GM23248 (cell line): Measurements from ENCODE around the gene THSD7A. TPM values are rescaled to one million over a fixed set of nuclear protein-coding genes. Genes with fewer than 3 reads are reported as not detected.

Experiments
- DNase-seq: peaks from one replicate; pipeline ENCODE4 v3.0.0-alpha.2; 2015
- H2AFZ ChIP-seq: fragments of 200-600 bp; sonication (generic); 2 replicates; pipeline ENCODE4 v1.6.1; 2016; ENCODE audit warnings: antibody characterized with exemption
- H3F3A ChIP-seq: fragments of 200-600 bp; sonication (generic); 2 replicates; pipeline ENCODE4 v1.6.1; 2016; ENCODE audit warnings: mild to moderate bottlenecking, antibody characterized with exemption, mixed run types; ENCODE audit not compliant: insufficient read depth
- H3K27ac ChIP-seq: fragments of 200-600 bp; sonication (generic); 2 replicates; pipeline ENCODE4 v1.5.1; 2016; ENCODE audit warnings: mild to moderate bottlenecking
- H3K27me3 ChIP-seq: fragments of 200-600 bp; sonication (generic); replicated peaks from 2 replicates; pipeline ENCODE4 v1.6.1; 2016; ENCODE audit warnings: mild to moderate bottlenecking; ENCODE audit not compliant: insufficient read depth
- H3K36me3 ChIP-seq: fragments of 200-600 bp; sonication (generic); 2 replicates; pipeline ENCODE4 v1.6.1; 2016; ENCODE audit warnings: low read depth, mild to moderate bottlenecking
- H3K4me1 ChIP-seq: fragments of 200-600 bp; sonication (generic); 2 replicates; pipeline ENCODE4 v1.6.1; 2016; ENCODE audit warnings: mild to moderate bottlenecking; ENCODE audit not compliant: insufficient read depth
- H3K4me2 ChIP-seq: fragments of 200-600 bp; sonication (generic); one replicate; pipeline ENCODE4 v1.6.1; 2016; ENCODE audit warnings: mild to moderate bottlenecking; ENCODE audit not compliant: unreplicated experiment
- H3K4me3 ChIP-seq: fragments of 200-600 bp; sonication (generic); 2 replicates; pipeline ENCODE4 v1.5.1; 2016; ENCODE audit warnings: mild to moderate bottlenecking
- H3K79me2 ChIP-seq: fragments of 200-600 bp; sonication (generic); 2 replicates; pipeline ENCODE4 v1.6.1; 2016; ENCODE audit warnings: mild to moderate bottlenecking; ENCODE audit not compliant: insufficient read depth
- H3K9ac ChIP-seq: fragments of 200-600 bp; sonication (generic); 2 replicates; pipeline ENCODE4 v1.6.1; 2016; ENCODE audit warnings: mild to moderate bottlenecking
- H3K9me2 ChIP-seq: fragments of 200-600 bp; sonication (generic); 2 replicates; pipeline ENCODE4 v1.6.1; 2016; ENCODE audit warnings: mixed run types, mild to moderate bottlenecking, moderate library complexity; ENCODE audit not compliant: insufficient read depth
- H3K9me3 ChIP-seq: fragments of 200-600 bp; sonication (generic); one replicate; pipeline ENCODE4 v1.6.1; 2017; ENCODE audit warnings: low read depth
- H4K20me1 ChIP-seq: fragments of 200-600 bp; sonication (generic); 2 replicates; pipeline ENCODE4 v1.6.0; 2016; ENCODE audit not compliant: insufficient read depth
- EZH2 ChIP-seq: fragments of 200-600 bp; sonication (generic); IDR thresholded peaks from 2 replicates; pipeline ENCODE4 v1.6.1; 2018; ENCODE audit warnings: antibody characterized with exemption, mild to moderate bottlenecking; ENCODE audit not compliant: insufficient read depth, poor library complexity, severe bottlenecking
- EZH2phosphoT487 ChIP-seq: fragments of 200-600 bp; sonication (generic); IDR thresholded peaks from 2 replicates; pipeline ENCODE4 v1.6.1; 2018; ENCODE audit warnings: antibody characterized with exemption, moderate library complexity, mild to moderate bottlenecking, low read depth; ENCODE audit not compliant: insufficient read depth
- WGBS, 2 experiments: methylation state at CpG; one replicate each; pipeline ENCODE4 v1.1.6; 2015 to 2017; ENCODE audit warnings: low lambda C conversion rate in 2 of 2, low coverage in 1 of 2; ENCODE audit errors: missing lambda C conversion rate in 2 of 2; 5-methylcytosine and 5-hydroxymethylcytosine counted together
- in situ Hi-C: fragments of 300-500 bp; cut with MboI; formaldehyde crosslinking; loops from 2 replicates; pipeline ENCODE4 v1.15.0; 2020
- polyA plus RNA-seq: library from polyadenylated mRNA; unstranded; fragments of >200 nt; fragmentation: Nextera tagmentation; extraction: Ambion mirVana; gene quantifications from 2 replicates; pipeline ENCODE4 v1.2.1, GENCODE V29; 2016
- total RNA-seq: library from RNA; depleted of rRNA; stranded (reverse); fragments of >200 nt; shearing (Covaris generic); gene quantifications from 2 replicates; pipeline ENCODE4 v1.2.3, GENCODE V29; 2014

The THSD7A gene
- total and polyA plus RNA-seq, 2 experiments from 2014 or later = not detected

DNA sequence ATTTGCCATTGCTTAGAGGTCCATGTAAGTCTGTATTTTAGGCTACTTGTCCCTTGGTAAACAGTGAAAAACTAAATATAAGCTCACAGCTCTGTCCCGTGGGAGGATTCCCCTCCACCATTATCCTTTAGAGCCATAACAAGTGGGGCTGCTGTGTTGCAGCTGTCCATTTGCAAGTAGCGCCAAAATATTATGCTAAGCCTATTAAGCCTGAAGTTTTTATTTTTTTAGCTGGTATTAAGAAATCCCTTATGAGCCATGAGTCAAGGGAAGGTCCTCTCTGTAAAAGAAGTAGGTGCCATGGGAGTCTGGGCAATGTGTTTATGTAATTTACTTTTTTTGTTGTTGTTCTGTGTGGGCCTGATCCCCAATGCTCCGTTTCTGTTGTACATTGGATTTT lies 183.9 kb downstream of the THSD7A start:
- no peaks in the 10 kb centered on the region; the same call in 1 of the 2 replicates for H3K4me1 ChIP-seq
- no peak overlapping the region for H2AFZ ChIP-seq
- in situ Hi-C loops = no loop called here
- H3K9ac ChIP-seq = no peak overlapping the region
- no peak for TF ChIP-seq EZH2
- no peak for TF ChIP-seq EZH2phosphoT487
- H3K36me3 ChIP-seq = no peaks in the 10 kb centered on the region
- WGBS, 2 experiments = 58 to 67% methylated on average over 3 of the region's 3 CpGs
- no peak overlapping the region for H3K4me3 ChIP-seq
- no peaks in the 10 kb centered on the region for H3K9me3 ChIP-seq
- no peaks in the 10 kb centered on the region for H4K20me1 ChIP-seq
- no peak overlapping the region for H3K27ac ChIP-seq
- no peak for DNase-seq
- no peaks in the 10 kb centered on the region for H3K27me3 ChIP-seq
- H3K4me2 ChIP-seq = no peak overlapping the region
- no peaks in the 10 kb centered on the region for H3F3A ChIP-seq
- H3K79me2 ChIP-seq = no peaks in the 10 kb centered on the region
- no peaks in the 10 kb centered on the region for H3K9me2 ChIP-seq

DNA sequence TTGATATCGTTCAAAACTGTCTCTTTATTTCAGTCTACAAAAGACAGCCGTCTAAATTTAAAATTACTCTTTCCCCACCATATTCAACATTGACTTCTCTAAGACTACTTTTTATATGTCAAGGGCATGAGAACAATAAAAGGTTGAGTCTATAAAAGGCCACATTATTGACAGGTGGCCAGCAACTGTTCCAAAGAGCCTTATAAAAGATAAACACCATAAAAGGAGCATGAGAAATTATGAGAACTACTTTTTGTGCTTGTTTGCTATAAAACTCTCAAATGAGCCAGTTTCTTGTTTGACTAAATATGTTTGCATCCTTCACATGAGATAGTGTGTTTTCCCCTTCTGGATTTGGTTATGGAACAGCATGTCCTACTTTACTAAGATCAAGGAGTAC lies 189.2 kb downstream of the THSD7A start:
- Histone ChIP-seq H2AFZ (no peak overlapping the region), H3K27me3 (no peaks in the 10 kb centered on the region), H3K4me3 (no peak overlapping the region), H3K79me2 (no peaks in the 10 kb centered on the region), H3K27ac (no peak overlapping the region), H3K36me3 (no peaks in the 10 kb centered on the region), H4K20me1 (no peaks in the 10 kb centered on the region), H3K9ac (no peak overlapping the region), H3F3A (no peaks in the 10 kb centered on the region), H3K9me3 (no peaks in the 10 kb centered on the region), H3K9me2 (no peaks in the 10 kb centered on the region), H3K4me2 (no peak overlapping the region), H3K4me1 (no peaks in the 10 kb centered on the region)
- in situ Hi-C loops = no loop called here
- WGBS, 2 experiments = 72% methylated on average over 2 of the region's 2 CpGs
- no peak for DNase-seq
- TF ChIP-seq EZH2 = no peak
- TF ChIP-seq EZH2phosphoT487 = no peak

DNA sequence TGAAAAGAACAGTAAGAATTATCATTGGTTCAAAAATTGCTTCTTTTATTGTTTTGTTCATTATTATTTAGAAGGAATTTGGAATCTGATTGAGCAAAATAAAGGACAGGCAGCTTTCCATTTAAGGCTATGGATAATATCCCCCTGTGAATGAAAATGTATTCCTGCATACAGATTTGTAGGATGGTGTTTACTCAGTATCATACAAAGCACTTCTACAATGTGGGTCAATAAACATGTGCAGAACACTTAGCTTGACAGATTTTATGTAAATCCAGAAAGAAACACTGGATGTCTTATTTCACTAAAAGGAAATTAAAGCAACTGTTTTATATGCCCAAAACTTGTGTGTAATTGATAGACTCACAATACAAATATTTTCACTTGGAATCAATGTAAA lies 189.7 kb downstream of the THSD7A start:
- in situ Hi-C loops = no loop called here
- H3K36me3 ChIP-seq = no peaks in the 10 kb centered on the region
- H3K4me3 ChIP-seq = no peak overlapping the region
- no peaks in the 10 kb centered on the region for H3K27me3 ChIP-seq
- H3K9me3 ChIP-seq = no peaks in the 10 kb centered on the region
- no peak for DNase-seq
- no peak overlapping the region for H3K4me2 ChIP-seq
- no peaks in the 10 kb centered on the region for H3F3A ChIP-seq
- H3K9me2 ChIP-seq = no peaks in the 10 kb centered on the region
- H3K4me1 ChIP-seq = no peaks in the 10 kb centered on the region
- H3K79me2 ChIP-seq = no peaks in the 10 kb centered on the region
- no peak overlapping the region for H2AFZ ChIP-seq
- H3K9ac ChIP-seq = no peak overlapping the region
- TF ChIP-seq EZH2phosphoT487 (no peak), EZH2 (no peak)
- no peak overlapping the region for H3K27ac ChIP-seq
- no peaks in the 10 kb centered on the region for H4K20me1 ChIP-seq

DNA sequence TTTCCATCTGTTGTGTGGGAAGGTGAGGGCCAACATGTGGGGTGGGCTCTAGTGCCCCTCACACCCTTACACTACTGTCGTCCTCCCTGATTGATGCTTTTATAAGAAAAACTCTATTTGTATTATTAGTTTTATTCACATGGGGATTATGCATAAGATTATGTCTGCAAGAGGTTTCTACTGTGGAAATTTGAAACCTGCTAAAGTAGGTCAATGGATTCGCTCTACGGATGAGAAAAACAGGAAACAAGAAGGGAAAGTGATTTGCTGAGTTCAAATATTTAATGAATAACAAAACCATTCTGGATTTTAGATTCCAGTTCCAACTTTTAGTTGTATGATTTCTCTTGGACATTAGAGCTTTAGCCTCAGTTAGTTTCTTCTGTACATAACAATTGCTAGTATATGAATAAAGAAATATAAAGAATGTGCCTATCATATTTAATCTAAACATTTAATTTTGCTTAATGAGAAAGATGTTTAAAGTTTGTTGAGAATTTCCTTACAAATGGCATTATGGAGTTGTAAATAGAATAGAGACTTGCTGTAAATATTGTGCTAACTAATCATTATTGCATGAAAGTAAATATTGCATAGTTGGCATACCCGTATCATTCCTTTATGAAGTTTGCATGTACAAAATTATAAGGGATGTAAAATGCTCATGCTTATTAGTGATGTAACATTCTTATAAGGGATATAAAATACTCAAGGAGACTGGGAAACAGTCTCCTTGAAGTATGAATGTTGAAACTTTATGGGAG lies 193.8 kb downstream of the THSD7A start:
- Histone ChIP-seq H3K36me3 (no peaks in the 10 kb centered on the region), H2AFZ (no peak overlapping the region), H3K4me3 (no peak overlapping the region), H3K9ac (no peak overlapping the region), H3K9me2 (no peaks in the 10 kb centered on the region), H3K79me2 (no peaks in the 10 kb centered on the region), H4K20me1 (no peaks in the 10 kb centered on the region), H3F3A (no peaks in the 10 kb centered on the region), H3K27me3 (no peaks in the 10 kb centered on the region), H3K27ac (no peak overlapping the region), H3K4me1 (no peaks in the 10 kb centered on the region), H3K9me3 (no peaks in the 10 kb centered on the region), H3K4me2 (no peak overlapping the region)
- TF ChIP-seq EZH2 = no peak
- 27 to 31% methylated on average over 4 of the region's 4 CpGs for WGBS, 2 experiments
- DNase-seq = no peak
- in situ Hi-C loops = no loop called here

DNA sequence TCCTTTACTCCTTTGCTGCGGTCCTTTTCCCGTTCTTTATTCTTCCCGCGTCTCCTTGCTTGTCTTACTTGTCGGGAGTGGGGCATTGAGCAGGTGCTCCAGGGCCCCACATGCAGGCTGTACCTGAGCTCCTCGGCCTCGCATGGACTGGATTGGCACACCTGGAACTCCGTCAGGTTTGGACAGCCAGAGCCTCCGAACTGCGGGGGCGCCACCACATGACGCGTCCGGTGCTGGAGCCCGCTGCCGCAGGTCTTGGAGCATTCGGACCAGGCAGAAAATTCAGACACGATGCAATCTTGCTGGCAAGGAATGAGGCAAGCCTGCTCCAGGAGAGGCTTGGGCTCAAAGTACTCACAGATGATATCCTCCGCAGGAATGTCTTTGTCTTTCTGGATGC lies 195.7 kb downstream of the THSD7A start:
- Histone ChIP-seq H3K9me3 (no peaks in the 10 kb centered on the region), H3F3A (no peaks in the 10 kb centered on the region), H2AFZ (no peak overlapping the region), H3K79me2 (no peaks in the 10 kb centered on the region), H3K36me3 (no peaks in the 10 kb centered on the region), H3K27me3 (no peaks in the 10 kb centered on the region), H4K20me1 (no peaks in the 10 kb centered on the region), H3K4me1 (no peaks in the 10 kb centered on the region), H3K4me2 (no peak overlapping the region), H3K4me3 (no peak overlapping the region), H3K9me2 (no peaks in the 10 kb centered on the region), H3K9ac (no peak overlapping the region), H3K27ac (no peak overlapping the region)
- in situ Hi-C loops = no loop called here
- no peak for DNase-seq
- WGBS, 2 experiments = 92 to 95% methylated on average over 19 of the region's 19 CpGs
- no peak for TF ChIP-seq EZH2
- no peak for TF ChIP-seq EZH2phosphoT487
